SK-N-MC (cell line): ENCODE measurements around the gene STRIP2.
"Not testable (repeated sequence)": the region's sequence is repeated elsewhere in the genome, so short reads cannot be mapped to it uniquely, and the experiment has no call there.

Source experiments
- DNase-seq: peaks from one replicate; pipeline ENCODE4 v3.0.0-alpha.2; 2011; ENCODE audit warnings: low read depth, low spot score
- H3K27ac ChIP-seq: fragments of 200-600 bp; sonication (generic); 2 replicates; pipeline ENCODE4 v1.5.1; 2016; ENCODE audit warnings: mixed run types
- H3K36me3 ChIP-seq: fragments of 200-600 bp; sonication (generic); 2 replicates; pipeline ENCODE4 v1.6.1; 2017; ENCODE audit warnings: antibody characterized with exemption, low read length, mixed read lengths; ENCODE audit not compliant: insufficient read depth
- H3K4me3 ChIP-seq: fragments of 200-600 bp; sonication (generic); 2 replicates; pipeline ENCODE4 v1.5.1; 2016
- H3K9ac ChIP-seq: fragments of 200-600 bp; sonication (generic); 2 replicates; pipeline ENCODE4 v1.8.0; 2017; ENCODE audit warnings: mixed run types, mixed read lengths; ENCODE audit not compliant: insufficient read length
- H3K9me3 ChIP-seq: fragments of 200-600 bp; sonication (generic); 2 replicates; pipeline ENCODE4 v1.6.1; 2017; ENCODE audit warnings: low read depth, mild to moderate bottlenecking, antibody characterized with exemption, low read length, moderate library complexity, mixed read lengths
- EZH2 ChIP-seq: fragments of 200-600 bp; sonication (generic); IDR thresholded peaks from one replicate; pipeline ENCODE4 v1.6.1; 2017; ENCODE audit warnings: antibody characterized with exemption
- FOXP2 ChIP-seq: optimal IDR thresholded peaks from 2 replicates; pipeline ENCODE3; 2011; ENCODE audit warnings: mild to moderate bottlenecking, moderate library complexity; ENCODE audit not compliant: insufficient read depth; ENCODE audit errors: extremely low read length, control extremely low read depth
- POLR2AphosphoS5 ChIP-seq: IDR thresholded peaks from 2 replicates; pipeline ENCODE4 v1.6.1; 2012; ENCODE audit warnings: mild to moderate bottlenecking, low read depth, low read length, borderline replicate concordance

STRIP2 gene

GRCh38 chr7:129525225-129525862, 91.1 kb downstream of the STRIP2 start:
- TF ChIP-seq POLR2AphosphoS5 (no peak), FOXP2 (no peak), EZH2 (no peak)
- no peak overlapping the region for H3K9ac ChIP-seq
- no peak for DNase-seq
- H3K4me3 ChIP-seq = no peak overlapping the region
- H3K9me3 ChIP-seq = no peaks in the 10 kb centered on the region
- H3K27ac ChIP-seq = no peak overlapping the region
- no peaks in the 10 kb centered on the region for H3K36me3 ChIP-seq

GRCh38 chr7:129529643-129530042, 95.4 kb downstream of the STRIP2 start:
- no peak for TF ChIP-seq POLR2AphosphoS5
- no peak for TF ChIP-seq EZH2
- no peak for TF ChIP-seq FOXP2
- Histone ChIP-seq H3K9me3 (no peaks in the 10 kb centered on the region), H3K27ac (no peak overlapping the region), H3K4me3 (no peak overlapping the region), H3K36me3 (no peaks in the 10 kb centered on the region), H3K9ac (no peak overlapping the region)
- no peak for DNase-seq

- no peak for DNase-seq
- Histone ChIP-seq H3K9ac (no peak overlapping the region), H3K4me3 (no peak overlapping the region), H3K9me3 (no peaks in the 10 kb centered on the region), H3K27ac (no peak overlapping the region), H3K36me3 (no peaks in the 10 kb centered on the region)
- TF ChIP-seq FOXP2 (no peak), POLR2AphosphoS5 (no peak), EZH2 (no peak)
Measured at GRCh38 chr7:129530795-129531391, 96.7 kb downstream of the STRIP2 start.

- no peaks in the 10 kb centered on the region for H3K36me3 ChIP-seq
- TF ChIP-seq FOXP2 (no peak), POLR2AphosphoS5 (no peak), EZH2 (no peak)
- no peaks in the 10 kb centered on the region for H3K9me3 ChIP-seq
- H3K27ac ChIP-seq = no peak overlapping the region
- DNase-seq = no peak
- H3K9ac ChIP-seq = no peak overlapping the region
- H3K4me3 ChIP-seq = no peak overlapping the region
Measured at GRCh38 chr7:129531721-129532120, 97.5 kb downstream of the STRIP2 start.

GRCh38 chr7:129532375-129532774, 98.1 kb downstream of the STRIP2 start:
- DNase-seq = no peak
- H3K36me3 ChIP-seq = no peaks in the 10 kb centered on the region
- TF ChIP-seq FOXP2 (no peak), POLR2AphosphoS5 (no peak), EZH2 (no peak)
- H3K9ac ChIP-seq = no peak overlapping the region
- no peak overlapping the region for H3K27ac ChIP-seq
- no peak overlapping the region for H3K4me3 ChIP-seq
- H3K9me3 ChIP-seq = no peaks in the 10 kb centered on the region

GRCh38 chr7:129534558-129535274, 100.5 kb downstream of the STRIP2 start:
- H3K9ac ChIP-seq, H3K4me3 ChIP-seq, DNase-seq, H3K36me3 ChIP-seq, H3K9me3 ChIP-seq, H3K27ac ChIP-seq: not testable (repeated sequence)

GRCh38 chr7:129535896-129536295, 101.7 kb downstream of the STRIP2 start:
- no peak for DNase-seq
- H3K4me3 ChIP-seq = no peak overlapping the region
- H3K27ac ChIP-seq = no peak overlapping the region
- TF ChIP-seq FOXP2 = no peak
- no peak for TF ChIP-seq EZH2
- H3K9ac ChIP-seq = no peak overlapping the region
- no peaks in the 10 kb centered on the region for H3K36me3 ChIP-seq
- no peaks in the 10 kb centered on the region for H3K9me3 ChIP-seq

GRCh38 chr7:129536323-129536722, 102.1 kb downstream of the STRIP2 start:
- Histone ChIP-seq H3K4me3 (no peak overlapping the region), H3K9me3 (no peaks in the 10 kb centered on the region), H3K9ac (no peak overlapping the region), H3K27ac (no peak overlapping the region), H3K36me3 (no peaks in the 10 kb centered on the region)
- TF ChIP-seq EZH2 (no peak), FOXP2 (no peak), POLR2AphosphoS5 (no peak)
- DNase-seq = no peak
